ENCODE results near the gene ZNF528.

The ZNF528 gene

GRCh38 chr19:52451241-52451640 lies 53.6 kb downstream of the ZNF528 start:
- DNase-seq (ENCODE audit: low read depth, low spot score), result no peak
- ChIA-PET POLR2A (no interaction called here), CTCF (no interaction called here)
- TF ChIP-seq CTCF (IDR thresholded peaks at IDR 0.05; ENCODE audit: insufficient read depth, low read length, missing control alignments), result no peak
- H3K4me3 ChIP-seq (ENCODE audit: low read depth, low read length), result no peak overlapping the region

GRCh38 chr19:52453324-52454094 lies 55.9 kb downstream of the ZNF528 start, which contains the start of gene ZNF578:
Gene ZNF578 (plus strand): TSS chr19:52453553. CDS start chr19:52501846, 48,293 bp downstream.
- TF ChIP-seq CTCF (IDR thresholded peaks at IDR 0.05; ENCODE audit: insufficient read depth, low read length, missing control alignments), result no peak
- peak; percentile 12 for DNase-seq (ENCODE audit: low read depth, low spot score)
- peak within 1 kb of the TSS; percentile 82 for H3K4me3 ChIP-seq (ENCODE audit: low read depth, low read length)
- ChIA-PET POLR2A (interaction anchor here (0.6 kb wide), 2 partner anchors 603 to 608 kb away, joined by 3 read pairs; no protein-coding TSS in a partner anchor), CTCF (no interaction called here)

GRCh38 chr19:52464798-52465470 lies 67.3 kb downstream of the ZNF528 start:
- POLR2A ChIA-PET, result interaction anchor here (0.6 kb wide), 1 partner anchor 1734 kb away, joined by 3 read pairs; no protein-coding TSS in a partner anchor
- CTCF ChIA-PET, result no interaction called here
- DNase-seq (ENCODE audit: low read depth, low spot score), result no peak
- H3K4me3 ChIP-seq (ENCODE audit: low read depth, low read length), result no peak overlapping the region
- no peak for TF ChIP-seq CTCF (IDR thresholded peaks at IDR 0.05; ENCODE audit: insufficient read depth, low read length, missing control alignments)
